ENCODE results near the gene EXOC4. TPM values are rescaled to one million over a fixed set of nuclear protein-coding genes. Genes with fewer than 3 reads are reported as not detected.
A peak's percentile ranks its signal among the peaks of the same experiment; 100 is the strongest.

The EXOC4 gene
- total RNA-seq, 1 donor from 2014 or later = 96.9 TPM

GRCh38 chr7:133702960-133703359 lies 450.1 kb downstream of the EXOC4 start:
- DNase-seq (ENCODE audit: low read depth in 2 of 2) = no peak

- DNase-seq (ENCODE audit: low read depth in 2 of 2) = peak in 1 of 2 donors; percentile 58
Measured at GRCh38 chr7:133703547-133703946, 450.7 kb downstream of the EXOC4 start.

GRCh38 chr7:133704453-133704852 lies 451.6 kb downstream of the EXOC4 start:
- no peak for DNase-seq (ENCODE audit: low read depth in 2 of 2)

- DNase-seq (ENCODE audit: low read depth in 2 of 2) = peak; percentile 79 to 84
Measured at GRCh38 chr7:133705596-133705995, 452.7 kb downstream of the EXOC4 start.

GRCh38 chr7:133706016-133706415 lies 453.1 kb downstream of the EXOC4 start:
- DNase-seq (ENCODE audit: low read depth in 2 of 2) = no peak

GRCh38 chr7:133709036-133709880 lies 456.4 kb downstream of the EXOC4 start:
- no peak for DNase-seq (ENCODE audit: low read depth in 2 of 2)

- no peak for DNase-seq (ENCODE audit: low read depth in 2 of 2)
Measured at GRCh38 chr7:133712544-133712943, 459.7 kb downstream of the EXOC4 start.

GRCh38 chr7:133714654-133715053 lies 461.8 kb downstream of the EXOC4 start:
- DNase-seq (ENCODE audit: low read depth in 2 of 2) = no peak

- no peak for DNase-seq (ENCODE audit: low read depth in 2 of 2)
Measured at GRCh38 chr7:133718131-133718530, 465.3 kb downstream of the EXOC4 start.

GRCh38 chr7:133723044-133723443 lies 470.2 kb downstream of the EXOC4 start:
- no peak for DNase-seq (ENCODE audit: low read depth in 2 of 2)

GRCh38 chr7:133724148-133724547 lies 471.3 kb downstream of the EXOC4 start:
- no peak for DNase-seq (ENCODE audit: low read depth in 2 of 2)

GRCh38 chr7:133724694-133725093 lies 471.8 kb downstream of the EXOC4 start:
- no peak for DNase-seq (ENCODE audit: low read depth in 2 of 2)

- DNase-seq (ENCODE audit: low read depth in 2 of 2) = no peak
Measured at GRCh38 chr7:133727476-133728214, 474.8 kb downstream of the EXOC4 start.

- DNase-seq (ENCODE audit: low read depth in 2 of 2) = no peak
Measured at GRCh38 chr7:133730360-133730759, 477.5 kb downstream of the EXOC4 start.

GRCh38 chr7:133733401-133733800 lies 480.5 kb downstream of the EXOC4 start:
- DNase-seq (ENCODE audit: low read depth in 2 of 2) = no peak

- no peak for DNase-seq (ENCODE audit: low read depth in 2 of 2)
Measured at GRCh38 chr7:133735222-133735621, 482.3 kb downstream of the EXOC4 start.

- no peak for DNase-seq (ENCODE audit: low read depth in 2 of 2)
Measured at GRCh38 chr7:133739817-133740216, 486.9 kb downstream of the EXOC4 start.

- no peak for DNase-seq (ENCODE audit: low read depth in 2 of 2)
Measured at GRCh38 chr7:133741078-133741477, 488.2 kb downstream of the EXOC4 start.

- no peak for DNase-seq (ENCODE audit: low read depth in 2 of 2)
Measured at GRCh38 chr7:133741703-133742102, 488.8 kb downstream of the EXOC4 start.

- DNase-seq (ENCODE audit: low read depth in 2 of 2) = peak; percentile 1 to 41
Measured at GRCh38 chr7:133742709-133743538, 490.0 kb downstream of the EXOC4 start.

GRCh38 chr7:133744451-133744850 lies 491.6 kb downstream of the EXOC4 start:
- DNase-seq (ENCODE audit: low read depth in 2 of 2) = no peak

GRCh38 chr7:133746305-133746704 lies 493.4 kb downstream of the EXOC4 start:
- no peak for DNase-seq (ENCODE audit: low read depth in 2 of 2)
